ENCODE results near the gene NECTIN1. TPM values are rescaled to one million over a fixed set of nuclear protein-coding genes. Genes with fewer than 3 reads are reported as not detected.

The NECTIN1 gene
- polyA plus RNA-seq, 1 donor from 2014 or later = 0.11 TPM

- peaks cover 9% of the 10 kb centered on the region for H3K27me3 Mint-ChIP-seq
Observed at GRCh38 chr11:119689302-119689701, 39.7 kb downstream of the NECTIN1 start.

GRCh38 chr11:119688356-119688755 is 40.6 kb downstream of the NECTIN1 start:
- H3K9me3 Mint-ChIP-seq = no peaks in the 10 kb centered on the region
- peaks cover 3% of the 10 kb centered on the region for H3K36me3 Mint-ChIP-seq
- no peak overlapping the region for H3K27ac Mint-ChIP-seq
- peaks cover 9% of the 10 kb centered on the region for H3K27me3 Mint-ChIP-seq
- no peaks in the 10 kb centered on the region for H3K4me1 Mint-ChIP-seq
- no peak overlapping the region for H3K4me3 Mint-ChIP-seq

More at GRCh38 chr11:119689302-119689701, 39.7 kb downstream of the NECTIN1 start:
- no peak overlapping the region for H3K27ac Mint-ChIP-seq
- H3K36me3 Mint-ChIP-seq = peaks cover 3% of the 10 kb centered on the region
- H3K9me3 Mint-ChIP-seq = no peaks in the 10 kb centered on the region
- H3K4me3 Mint-ChIP-seq = no peak overlapping the region
- no peaks in the 10 kb centered on the region for H3K4me1 Mint-ChIP-seq

GRCh38 chr11:119687373-119688046 is 41.5 kb downstream of the NECTIN1 start:
- Mint-ChIP-seq H3K4me1 (peaks cover 0 to 2% (median 0%) of the 10 kb centered on the region in 3 donors), H3K27me3 (peaks cover 4% of the 10 kb centered on the region)

GRCh38 chr11:119686177-119686882 is 42.7 kb downstream of the NECTIN1 start:
- no peak overlapping the region for H3K4me3 Mint-ChIP-seq
- H3K27ac Mint-ChIP-seq = no peak overlapping the region

More at GRCh38 chr11:119687373-119688046, 41.5 kb downstream of the NECTIN1 start:
- no peaks in the 10 kb centered on the region for H3K9me3 Mint-ChIP-seq
- H3K27ac Mint-ChIP-seq = no peak overlapping the region
- H3K4me3 Mint-ChIP-seq = peak overlapping the region in 1 of 4 donors; percentile 23
- peaks cover 3% of the 10 kb centered on the region for H3K36me3 Mint-ChIP-seq

GRCh38 chr11:119685111-119685746 is 43.8 kb downstream of the NECTIN1 start:
- Mint-ChIP-seq H3K27me3 (no peaks in the 10 kb centered on the region), H3K9me3 (no peaks in the 10 kb centered on the region), H3K4me1 (peaks cover 0 to 3% (median 0%) of the 10 kb centered on the region in 3 donors), H3K4me3 (no peak overlapping the region), H3K36me3 (peaks cover 3% of the 10 kb centered on the region), H3K27ac (no peak overlapping the region)

More at GRCh38 chr11:119686177-119686882, 42.7 kb downstream of the NECTIN1 start:
- peaks cover 2% of the 10 kb centered on the region for H3K27me3 Mint-ChIP-seq
- H3K9me3 Mint-ChIP-seq = no peaks in the 10 kb centered on the region
- H3K36me3 Mint-ChIP-seq = peaks cover 3% of the 10 kb centered on the region
- H3K4me1 Mint-ChIP-seq = peaks cover 0 to 3% (median 0%) of the 10 kb centered on the region in 3 donors

GRCh38 chr11:119684361-119685110 is 44.5 kb downstream of the NECTIN1 start:
- H3K27me3 Mint-ChIP-seq = no peaks in the 10 kb centered on the region
- H3K9me3 Mint-ChIP-seq = no peaks in the 10 kb centered on the region
- H3K36me3 Mint-ChIP-seq = peaks cover 5% of the 10 kb centered on the region
- H3K27ac Mint-ChIP-seq = peak overlapping the region in 1 of 3 donors; percentile 46
- H3K4me3 Mint-ChIP-seq = no peak overlapping the region
- H3K4me1 Mint-ChIP-seq = peaks cover 0 to 3% (median 0%) of the 10 kb centered on the region in 3 donors

GRCh38 chr11:119683783-119684182 is 45.2 kb downstream of the NECTIN1 start:
- no peaks in the 10 kb centered on the region for H3K27me3 Mint-ChIP-seq
- H3K9me3 Mint-ChIP-seq = no peaks in the 10 kb centered on the region
- H3K4me3 Mint-ChIP-seq = no peak overlapping the region
- peaks cover 5% of the 10 kb centered on the region for H3K36me3 Mint-ChIP-seq
- H3K27ac Mint-ChIP-seq = no peak overlapping the region
- peaks cover 0 to 3% (median 0%) of the 10 kb centered on the region in 3 donors for H3K4me1 Mint-ChIP-seq

- Mint-ChIP-seq H3K27ac (no peak overlapping the region), H3K4me3 (no peak overlapping the region), H3K36me3 (peaks cover 3% of the 10 kb centered on the region), H3K4me1 (peaks cover 0 to 3% (median 0%) of the 10 kb centered on the region in 3 donors), H3K9me3 (peaks cover 0 to under 1% (median 0%) of the 10 kb centered on the region in 3 donors), H3K27me3 (no peaks in the 10 kb centered on the region)
Observed at GRCh38 chr11:119681361-119681910, 47.6 kb downstream of the NECTIN1 start.

- Mint-ChIP-seq H3K4me3 (no peak overlapping the region), H3K36me3 (peaks cover 3% of the 10 kb centered on the region), H3K4me1 (peaks cover 0 to 3% (median 0%) of the 10 kb centered on the region in 3 donors), H3K27ac (peak overlapping the region in 1 of 3 donors; percentile 82), H3K9me3 (peaks cover 0 to 3% (median 0%) of the 10 kb centered on the region in 3 donors), H3K27me3 (no peaks in the 10 kb centered on the region)
Observed at GRCh38 chr11:119680541-119681360, 48.2 kb downstream of the NECTIN1 start.

GRCh38 chr11:119679346-119679745 is 49.7 kb downstream of the NECTIN1 start:
- H3K27me3 Mint-ChIP-seq = no peaks in the 10 kb centered on the region

GRCh38 chr11:119678351-119678750 is 50.6 kb downstream of the NECTIN1 start:
- peak overlapping the region in 1 of 4 donors; percentile 12 for H3K4me3 Mint-ChIP-seq
- no peaks in the 10 kb centered on the region for H3K27me3 Mint-ChIP-seq
- no peak overlapping the region for H3K27ac Mint-ChIP-seq

More at GRCh38 chr11:119679346-119679745, 49.7 kb downstream of the NECTIN1 start:
- H3K4me3 Mint-ChIP-seq = no peak overlapping the region
- H3K9me3 Mint-ChIP-seq = peaks cover 0 to 3% (median 0%) of the 10 kb centered on the region in 3 donors
- peaks cover 3 to 5% (median 4%) of the 10 kb centered on the region in 3 donors for H3K4me1 Mint-ChIP-seq
- H3K36me3 Mint-ChIP-seq = peaks cover 3% of the 10 kb centered on the region
- H3K27ac Mint-ChIP-seq = peak overlapping the region in 1 of 3 donors; percentile 37

GRCh38 chr11:119677840-119678239 is 51.2 kb downstream of the NECTIN1 start:
- H3K4me1 Mint-ChIP-seq = peaks cover 12 to 15% (median 12%) of the 10 kb centered on the region in 3 donors
- peak overlapping the region in 1 of 4 donors; percentile 12 for H3K4me3 Mint-ChIP-seq
- peaks cover 3% of the 10 kb centered on the region for H3K36me3 Mint-ChIP-seq
- H3K27me3 Mint-ChIP-seq = no peaks in the 10 kb centered on the region
- peaks cover 0 to 3% (median 0%) of the 10 kb centered on the region in 3 donors for H3K9me3 Mint-ChIP-seq
- H3K27ac Mint-ChIP-seq = no peak overlapping the region

More at GRCh38 chr11:119678351-119678750, 50.6 kb downstream of the NECTIN1 start:
- H3K4me1 Mint-ChIP-seq = peaks cover 11 to 14% (median 12%) of the 10 kb centered on the region in 3 donors
- H3K36me3 Mint-ChIP-seq = peaks cover 3% of the 10 kb centered on the region
- peaks cover 0 to 3% (median 0%) of the 10 kb centered on the region in 3 donors for H3K9me3 Mint-ChIP-seq

- Mint-ChIP-seq H3K36me3 (peaks cover 3% of the 10 kb centered on the region), H3K27ac (no peak overlapping the region), H3K9me3 (peaks cover 0 to 3% (median 0%) of the 10 kb centered on the region in 3 donors), H3K27me3 (no peaks in the 10 kb centered on the region), H3K4me1 (peaks cover 12 to 18% (median 13%) of the 10 kb centered on the region in 3 donors), H3K4me3 (no peak overlapping the region)
Observed at GRCh38 chr11:119676461-119677020, 52.5 kb downstream of the NECTIN1 start.
